ENCODE data around the gene SLC12A1. TPM values are rescaled to one million over a fixed set of nuclear protein-coding genes. Genes with fewer than 3 reads are reported as not detected.

The SLC12A1 gene
- polyA plus RNA-seq, 4 donors: 8.3 to 779 (median 420) TPM

DNA sequence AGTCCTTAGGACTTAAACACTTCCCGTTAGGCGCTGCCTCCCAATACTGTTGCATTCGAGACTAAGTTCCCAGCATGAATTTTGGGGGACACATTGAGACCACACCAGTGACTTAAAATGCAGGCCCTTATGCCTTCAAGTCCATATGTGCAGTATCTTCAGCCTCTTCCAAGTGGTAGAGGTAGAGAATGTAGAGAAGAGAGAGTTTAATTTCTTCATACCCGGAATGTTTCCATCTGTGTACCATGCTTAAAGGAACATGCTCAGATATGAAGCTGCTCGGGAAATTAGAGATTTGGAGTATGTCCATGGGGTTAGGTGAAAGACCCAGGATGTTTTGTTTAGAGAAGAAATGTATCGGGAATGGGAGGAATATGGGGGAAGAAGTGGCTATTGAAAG is 137.8 kb downstream of the SLC12A1 start:
- DNase-seq (ENCODE audit: low read depth in 4 of 4, low spot score in 3 of 4): no peak

DNA sequence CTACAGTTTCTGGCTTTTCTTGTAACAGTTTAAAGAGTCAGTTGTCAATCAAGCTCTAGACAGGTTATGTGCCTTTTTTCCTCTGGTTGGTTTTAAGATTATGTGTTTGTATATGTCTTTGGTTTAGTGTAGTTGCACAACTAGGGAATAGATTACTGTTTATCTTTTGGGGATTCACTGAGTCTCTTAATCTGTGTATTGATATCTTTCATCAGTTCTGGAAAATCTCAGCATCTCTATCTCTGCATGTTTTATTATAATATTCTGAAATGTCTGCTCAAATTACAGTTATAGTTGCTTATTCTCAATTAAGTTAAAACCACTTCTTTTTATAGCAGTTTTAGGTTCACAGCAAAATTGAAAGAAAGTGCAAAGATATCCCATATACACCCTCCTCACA is 139.4 kb downstream of the SLC12A1 start:
- DNase-seq (ENCODE audit: low read depth in 4 of 4, low spot score in 3 of 4): no peak

DNA sequence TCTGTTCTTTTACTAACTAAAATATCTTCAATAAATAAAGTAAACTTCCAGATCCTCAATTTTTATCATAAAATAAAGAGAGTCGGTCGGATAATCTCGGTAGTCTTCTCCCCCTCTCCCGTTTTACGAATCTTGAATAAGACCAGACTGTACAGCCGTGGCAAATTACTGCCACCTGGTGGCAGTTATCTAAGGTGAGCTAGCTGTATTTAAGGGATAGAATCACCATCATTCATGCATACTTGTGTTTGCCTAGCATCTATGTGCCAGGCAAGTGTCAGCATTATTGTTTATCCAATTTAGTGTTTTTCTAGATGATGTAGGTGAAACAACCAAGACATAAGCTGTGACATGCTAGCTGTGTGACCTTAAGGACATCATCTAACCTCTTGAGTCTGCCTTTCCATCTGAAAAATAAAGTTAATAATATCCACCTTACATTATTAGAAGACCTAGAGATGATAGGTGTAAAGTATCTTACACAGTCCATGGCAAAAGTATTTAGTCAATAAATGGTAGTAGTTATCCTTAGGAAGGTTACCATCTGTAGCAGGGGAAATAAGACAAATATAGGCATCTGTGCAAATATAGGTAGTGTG is 146.5 kb downstream of the SLC12A1 start:
- peak in 3 of 4 donors; percentile 45 to 52 (median 48) for DNase-seq (ENCODE audit: low read depth in 4 of 4, low spot score in 3 of 4)

Other genes starting within 250 kb of the SLC12A1 start
- 1 to 10 TPM in 1 of 4 donors, under 1 TPM in 2, not detected in 1; 0.23 to 1.1 (median 0.49) TPM for gene SLC24A5, start 85.3 kb upstream of the SLC12A1 start, polyA plus RNA-seq (ENCODE audit: insufficient read length in 4 of 4)
- gene MYEF2, start 28.0 kb upstream of the SLC12A1 start, polyA plus RNA-seq (ENCODE audit: insufficient read length in 4 of 4): 100 to 1,000 TPM in 3 of 4 donors, 10 to 100 TPM in 1; 43.1 to 116 (median 104) TPM
- under 1 TPM in 1 of 4 donors, not detected in 3; 0.09 TPM for gene CTXN2, start 14.6 kb upstream of the SLC12A1 start, polyA plus RNA-seq (ENCODE audit: insufficient read length in 4 of 4)
- 100 to 1,000 TPM; 132 to 182 (median 160) TPM for gene DUT, start 125.1 kb downstream of the SLC12A1 start, polyA plus RNA-seq (ENCODE audit: insufficient read length in 4 of 4)

All from left renal pelvis (tissue), 4 donors.